SU-DHL-6 (cell line): ENCODE data around the gene VTI1A.

Source experiments
- EZH2phosphoT487 ChIP-seq: fragments of 200-600 bp; sonication (generic), shearing (Covaris generic); conservative IDR thresholded peaks from 2 replicates; pipeline ENCODE4 v1.6.1; 2018; ENCODE audit warnings: mild to moderate bottlenecking, antibody characterized with exemption, low read length, moderate library complexity, mixed read lengths
- TF ChIP-seq, protein P1 (sequence below): fragments of 200-600 bp; sonication (generic); IDR thresholded peaks from one replicate; pipeline ENCODE4 v1.5.1; 2017; ENCODE audit warnings: antibody characterized with exemption, mild to moderate bottlenecking, low read length, moderate library complexity; ENCODE audit not compliant: insufficient read depth, poor library complexity, severe bottlenecking

DNA sequence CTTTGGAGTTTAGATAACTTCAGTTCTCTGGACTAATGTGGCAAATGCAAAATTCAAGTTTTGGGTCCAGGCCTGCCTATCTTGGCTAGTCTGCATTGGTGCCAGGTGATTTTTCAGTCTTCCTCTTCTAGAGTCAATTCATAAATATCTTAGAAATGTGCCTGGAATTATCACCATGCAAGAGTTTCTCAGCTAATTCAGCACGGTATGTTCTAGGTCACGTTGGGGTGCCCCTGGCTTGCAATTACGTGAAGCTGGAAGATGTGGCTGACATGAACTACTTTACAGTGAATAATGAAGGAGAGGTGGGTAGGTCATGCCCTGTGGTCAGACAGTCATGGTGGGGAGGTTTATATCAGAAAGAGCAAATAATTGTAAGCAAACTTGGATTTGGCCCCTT lies 25.3 kb upstream of the VTI1A start:
- TF ChIP-seq, protein P1, sequence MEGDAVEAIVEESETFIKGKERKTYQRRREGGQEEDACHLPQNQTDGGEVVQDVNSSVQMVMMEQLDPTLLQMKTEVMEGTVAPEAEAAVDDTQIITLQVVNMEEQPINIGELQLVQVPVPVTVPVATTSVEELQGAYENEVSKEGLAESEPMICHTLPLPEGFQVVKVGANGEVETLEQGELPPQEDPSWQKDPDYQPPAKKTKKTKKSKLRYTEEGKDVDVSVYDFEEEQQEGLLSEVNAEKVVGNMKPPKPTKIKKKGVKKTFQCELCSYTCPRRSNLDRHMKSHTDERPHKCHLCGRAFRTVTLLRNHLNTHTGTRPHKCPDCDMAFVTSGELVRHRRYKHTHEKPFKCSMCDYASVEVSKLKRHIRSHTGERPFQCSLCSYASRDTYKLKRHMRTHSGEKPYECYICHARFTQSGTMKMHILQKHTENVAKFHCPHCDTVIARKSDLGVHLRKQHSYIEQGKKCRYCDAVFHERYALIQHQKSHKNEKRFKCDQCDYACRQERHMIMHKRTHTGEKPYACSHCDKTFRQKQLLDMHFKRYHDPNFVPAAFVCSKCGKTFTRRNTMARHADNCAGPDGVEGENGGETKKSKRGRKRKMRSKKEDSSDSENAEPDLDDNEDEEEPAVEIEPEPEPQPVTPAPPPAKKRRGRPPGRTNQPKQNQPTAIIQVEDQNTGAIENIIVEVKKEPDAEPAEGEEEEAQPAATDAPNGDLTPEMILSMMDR, result no peak
- TF ChIP-seq EZH2phosphoT487, result no peak
